WTC11 (cell line): Measurements from ENCODE around the gene PDE4B. TPM values are rescaled to one million over a fixed set of nuclear protein-coding genes. Genes with fewer than 3 reads are reported as not detected.

Experiments
- ATAC-seq: fragments of 200-7000 bp; cut with Tn5 transposase; 2 replicates; pipeline ENCODE4 v1.10.0; 2021; ENCODE audit warnings: mild to moderate bottlenecking, moderate library complexity
- CTCF ChIA-PET: fragments of 300-600 bp; sonication (Branson Sonifier 250); formaldehyde crosslinking; loops from one replicate; lab custom pipeline; 2021; ENCODE audit warnings: antibody characterized with exemption; lab: Charles Lee
- POLR2A ChIA-PET: fragments of 350-600 bp; sonication (Branson Sonifier 250); formaldehyde crosslinking; loops from one replicate; lab custom pipeline; 2021; ENCODE audit warnings: antibody characterized with exemption; lab: Charles Lee
- DNase-seq: peaks from one replicate; pipeline ENCODE4 v3.0.0; 2021; ENCODE audit warnings: low spot score
- H3K27ac Mint-ChIP-seq: 2 replicates; pipeline ENCODE4 v1.8.0; 2021; ENCODE audit warnings: mixed read lengths
- H3K27me3 Mint-ChIP-seq: 2 replicates; pipeline ENCODE4 v1.8.0; 2021; ENCODE audit warnings: low read depth, mild to moderate bottlenecking, moderate library complexity, mixed read lengths
- H3K36me3 Mint-ChIP-seq: 2 replicates; pipeline ENCODE4 v1.8.0; 2021; ENCODE audit warnings: mixed read lengths
- H3K4me1 Mint-ChIP-seq: 2 replicates; pipeline ENCODE4 v1.8.0; 2022; ENCODE audit warnings: mixed read lengths
- H3K4me3 Mint-ChIP-seq: 2 replicates; pipeline ENCODE4 v1.8.0; 2021; ENCODE audit warnings: mild to moderate bottlenecking, moderate library complexity, mixed read lengths
- H3K9me3 Mint-ChIP-seq: 2 replicates; pipeline ENCODE4 v1.8.0; 2021; ENCODE audit warnings: mixed read lengths
- CREB1 ChIP-seq: sonication (generic); formaldehyde crosslinking; IDR thresholded peaks from 2 replicates; pipeline ENCODE4 v1.8.0; 2023; ENCODE audit warnings: mild to moderate bottlenecking, missing genetic modification reagents
- CREM ChIP-seq: sonication (generic); formaldehyde crosslinking; IDR thresholded peaks from 2 replicates; pipeline ENCODE4 v1.8.1; 2022; ENCODE audit warnings: mild to moderate bottlenecking, missing genetic modification reagents, moderate library complexity
- E2F4 ChIP-seq: sonication (generic); formaldehyde crosslinking; IDR thresholded peaks from 2 replicates; pipeline ENCODE4 v1.8.1; 2022; ENCODE audit warnings: low read depth, mild to moderate bottlenecking, moderate library complexity, missing genetic modification reagents, borderline replicate concordance
- ELF4 ChIP-seq: sonication (generic); formaldehyde crosslinking; IDR thresholded peaks from 2 replicates; pipeline ENCODE4 v1.8.1; 2022; ENCODE audit warnings: low read depth, mild to moderate bottlenecking, moderate library complexity, missing genetic modification reagents
- ESRRA ChIP-seq: sonication (generic); formaldehyde crosslinking; IDR thresholded peaks from 2 replicates; pipeline ENCODE4 v1.8.1; 2022; ENCODE audit warnings: mild to moderate bottlenecking, missing genetic modification reagents, borderline replicate concordance
- ETV6 ChIP-seq: sonication (generic); formaldehyde crosslinking; IDR thresholded peaks from 2 replicates; pipeline ENCODE4 v1.8.1; 2022; ENCODE audit warnings: mild to moderate bottlenecking, missing genetic modification reagents
- FOXJ3 ChIP-seq: sonication (generic); formaldehyde crosslinking; IDR thresholded peaks from 2 replicates; pipeline ENCODE4 v1.9.0; 2021; ENCODE audit warnings: missing genetic modification reagents, mild to moderate bottlenecking, borderline replicate concordance
- FOXK1 ChIP-seq: sonication (generic); formaldehyde crosslinking; IDR thresholded peaks from 2 replicates; pipeline ENCODE4 v1.8.0; 2022; ENCODE audit warnings: mild to moderate bottlenecking, moderate library complexity, missing genetic modification reagents
- FOXP4 ChIP-seq: sonication (generic); formaldehyde crosslinking; IDR thresholded peaks from 2 replicates; pipeline ENCODE4 v1.8.0; 2022; ENCODE audit warnings: mild to moderate bottlenecking, missing genetic modification reagents
- NR3C1 ChIP-seq: sonication (generic); formaldehyde crosslinking; conservative IDR thresholded peaks from 2 replicates; pipeline ENCODE4 v1.8.1; 2023; ENCODE audit warnings: low read depth, mild to moderate bottlenecking, missing genetic modification reagents
- RORB ChIP-seq: fragments of 250-450 bp; sonication (Bioruptor Pico); IDR thresholded peaks from 2 replicates; pipeline ENCODE4 v1.9.0; 2021; ENCODE audit warnings: mild to moderate bottlenecking
- SMAD4 ChIP-seq: sonication (generic); formaldehyde crosslinking; IDR thresholded peaks from 2 replicates; pipeline ENCODE4 v1.8.0; 2022; ENCODE audit warnings: mild to moderate bottlenecking, missing genetic modification reagents
- SOX15 ChIP-seq: fragments of 250-450 bp; sonication (Bioruptor Pico); IDR thresholded peaks from 2 replicates; pipeline ENCODE4 v1.9.0; 2021; ENCODE audit warnings: mild to moderate bottlenecking
- ZBTB43 ChIP-seq: sonication (generic); formaldehyde crosslinking; IDR thresholded peaks from 2 replicates; pipeline ENCODE4 v1.8.1; 2023; ENCODE audit warnings: mild to moderate bottlenecking, missing genetic modification reagents
- ZNF263 ChIP-seq: sonication (generic); formaldehyde crosslinking; IDR thresholded peaks from 2 replicates; pipeline ENCODE4 v1.8.1; 2022; ENCODE audit warnings: low read depth, mild to moderate bottlenecking, moderate library complexity, missing genetic modification reagents
- total RNA-seq: library from RNA; stranded (reverse); gene quantifications from 3 replicates; pipeline ENCODE4 v1.2.3, GENCODE V29; 2021
- TF ChIP-seq, protein P1 (sequence below): sonication (generic); formaldehyde crosslinking; IDR thresholded peaks from 2 replicates; pipeline ENCODE4 v1.8.1; 2023; ENCODE audit warnings: mild to moderate bottlenecking, moderate library complexity, missing genetic modification reagents
- TF ChIP-seq, protein P2 (sequence below): fragments of 200-600 bp; IDR thresholded peaks from 2 replicates; pipeline ENCODE4 v1.8.0; 2022; ENCODE audit warnings: antibody characterized with exemption
- TF ChIP-seq, protein P3 (sequence below): sonication (generic); formaldehyde crosslinking; IDR thresholded peaks from 2 replicates; pipeline ENCODE4 v1.8.1; 2023; ENCODE audit warnings: mild to moderate bottlenecking, missing genetic modification reagents
- TF ChIP-seq, protein P4 (sequence below): sonication (generic); formaldehyde crosslinking; IDR thresholded peaks from 2 replicates; pipeline ENCODE4 v1.8.1; 2022; ENCODE audit warnings: mild to moderate bottlenecking, missing genetic modification reagents, moderate library complexity, borderline replicate concordance

PDE4B gene
- total RNA-seq, 1 experiment from 2014 or later, result 8.0 TPM

DNA sequence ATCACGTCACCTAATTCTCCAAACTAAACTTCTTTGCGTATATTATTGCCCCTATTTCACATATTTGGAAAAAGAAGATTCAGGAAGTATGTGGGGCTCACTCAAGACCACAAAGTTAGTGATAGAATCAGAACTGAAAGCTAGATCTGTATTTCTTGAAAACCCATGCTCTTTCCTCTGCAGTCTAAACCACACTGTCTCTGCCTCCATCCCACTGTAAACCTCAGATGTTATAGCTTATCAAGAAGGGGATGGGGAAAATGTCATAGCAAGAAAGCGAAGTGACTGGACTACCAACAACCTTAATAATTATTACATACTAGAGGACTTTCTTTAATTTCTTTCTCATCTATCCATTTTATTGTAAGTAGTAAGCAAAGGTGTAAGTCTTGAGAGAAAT is 483.5 kb downstream of the PDE4B start:
- ChIA-PET CTCF (interaction anchor here (2.6 kb wide), 1 partner anchor 170 kb away, joined by 7 read pairs; no protein-coding TSS in a partner anchor), POLR2A (no interaction called here)
- Mint-ChIP-seq H3K36me3 (no peaks in the 10 kb centered on the region), H3K4me3 (no peak overlapping the region), H3K9me3 (no peaks in the 10 kb centered on the region), H3K27me3 (no peaks in the 10 kb centered on the region), H3K4me1 (peaks cover 34% of the 10 kb centered on the region), H3K27ac (no peak overlapping the region)
- ATAC-seq (no peak), DNase-seq (no peak)
- TF ChIP-seq FOXJ3 (no peak), FOXK1 (CRISPR knock-in tag) (no peak), ZBTB43 (no peak), ETV6 (no peak), SOX15 (CRISPR knock-in tag) (no peak), E2F4 (CRISPR knock-in tag) (no peak), ELF4 (CRISPR knock-in tag) (no peak), ZNF263 (no peak), CREM (CRISPR knock-in tag) (no peak), FOXP4 (CRISPR knock-in tag) (no peak), CREB1 (CRISPR knock-in tag) (no peak), SMAD4 (CRISPR knock-in tag) (no peak), ESRRA (no peak), RORB (CRISPR knock-in tag) (no peak), NR3C1 (CRISPR knock-in tag) (no peak)
- TF ChIP-seq, protein P1, sequence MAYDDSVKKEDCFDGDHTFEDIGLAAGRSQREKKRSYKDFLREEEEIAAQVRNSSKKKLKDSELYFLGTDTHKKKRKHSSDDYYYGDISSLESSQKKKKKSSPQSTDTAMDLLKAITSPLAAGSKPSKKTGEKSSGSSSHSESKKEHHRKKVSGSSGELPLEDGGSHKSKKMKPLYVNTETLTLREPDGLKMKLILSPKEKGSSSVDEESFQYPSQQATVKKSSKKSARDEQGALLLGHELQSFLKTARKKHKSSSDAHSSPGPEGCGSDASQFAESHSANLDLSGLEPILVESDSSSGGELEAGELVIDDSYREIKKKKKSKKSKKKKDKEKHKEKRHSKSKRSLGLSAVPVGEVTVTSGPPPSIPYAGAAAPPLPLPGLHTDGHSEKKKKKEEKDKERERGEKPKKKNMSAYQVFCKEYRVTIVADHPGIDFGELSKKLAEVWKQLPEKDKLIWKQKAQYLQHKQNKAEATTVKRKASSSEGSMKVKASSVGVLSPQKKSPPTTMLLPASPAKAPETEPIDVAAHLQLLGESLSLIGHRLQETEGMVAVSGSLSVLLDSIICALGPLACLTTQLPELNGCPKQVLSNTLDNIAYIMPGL (CRISPR knock-in tag), result no peak
- TF ChIP-seq, protein P2, sequence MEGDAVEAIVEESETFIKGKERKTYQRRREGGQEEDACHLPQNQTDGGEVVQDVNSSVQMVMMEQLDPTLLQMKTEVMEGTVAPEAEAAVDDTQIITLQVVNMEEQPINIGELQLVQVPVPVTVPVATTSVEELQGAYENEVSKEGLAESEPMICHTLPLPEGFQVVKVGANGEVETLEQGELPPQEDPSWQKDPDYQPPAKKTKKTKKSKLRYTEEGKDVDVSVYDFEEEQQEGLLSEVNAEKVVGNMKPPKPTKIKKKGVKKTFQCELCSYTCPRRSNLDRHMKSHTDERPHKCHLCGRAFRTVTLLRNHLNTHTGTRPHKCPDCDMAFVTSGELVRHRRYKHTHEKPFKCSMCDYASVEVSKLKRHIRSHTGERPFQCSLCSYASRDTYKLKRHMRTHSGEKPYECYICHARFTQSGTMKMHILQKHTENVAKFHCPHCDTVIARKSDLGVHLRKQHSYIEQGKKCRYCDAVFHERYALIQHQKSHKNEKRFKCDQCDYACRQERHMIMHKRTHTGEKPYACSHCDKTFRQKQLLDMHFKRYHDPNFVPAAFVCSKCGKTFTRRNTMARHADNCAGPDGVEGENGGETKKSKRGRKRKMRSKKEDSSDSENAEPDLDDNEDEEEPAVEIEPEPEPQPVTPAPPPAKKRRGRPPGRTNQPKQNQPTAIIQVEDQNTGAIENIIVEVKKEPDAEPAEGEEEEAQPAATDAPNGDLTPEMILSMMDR, result no peak
- TF ChIP-seq, protein P3, sequence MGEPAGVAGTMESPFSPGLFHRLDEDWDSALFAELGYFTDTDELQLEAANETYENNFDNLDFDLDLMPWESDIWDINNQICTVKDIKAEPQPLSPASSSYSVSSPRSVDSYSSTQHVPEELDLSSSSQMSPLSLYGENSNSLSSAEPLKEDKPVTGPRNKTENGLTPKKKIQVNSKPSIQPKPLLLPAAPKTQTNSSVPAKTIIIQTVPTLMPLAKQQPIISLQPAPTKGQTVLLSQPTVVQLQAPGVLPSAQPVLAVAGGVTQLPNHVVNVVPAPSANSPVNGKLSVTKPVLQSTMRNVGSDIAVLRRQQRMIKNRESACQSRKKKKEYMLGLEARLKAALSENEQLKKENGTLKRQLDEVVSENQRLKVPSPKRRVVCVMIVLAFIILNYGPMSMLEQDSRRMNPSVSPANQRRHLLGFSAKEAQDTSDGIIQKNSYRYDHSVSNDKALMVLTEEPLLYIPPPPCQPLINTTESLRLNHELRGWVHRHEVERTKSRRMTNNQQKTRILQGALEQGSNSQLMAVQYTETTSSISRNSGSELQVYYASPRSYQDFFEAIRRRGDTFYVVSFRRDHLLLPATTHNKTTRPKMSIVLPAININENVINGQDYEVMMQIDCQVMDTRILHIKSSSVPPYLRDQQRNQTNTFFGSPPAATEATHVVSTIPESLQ (CRISPR knock-in tag), result no peak
- TF ChIP-seq, protein P4, sequence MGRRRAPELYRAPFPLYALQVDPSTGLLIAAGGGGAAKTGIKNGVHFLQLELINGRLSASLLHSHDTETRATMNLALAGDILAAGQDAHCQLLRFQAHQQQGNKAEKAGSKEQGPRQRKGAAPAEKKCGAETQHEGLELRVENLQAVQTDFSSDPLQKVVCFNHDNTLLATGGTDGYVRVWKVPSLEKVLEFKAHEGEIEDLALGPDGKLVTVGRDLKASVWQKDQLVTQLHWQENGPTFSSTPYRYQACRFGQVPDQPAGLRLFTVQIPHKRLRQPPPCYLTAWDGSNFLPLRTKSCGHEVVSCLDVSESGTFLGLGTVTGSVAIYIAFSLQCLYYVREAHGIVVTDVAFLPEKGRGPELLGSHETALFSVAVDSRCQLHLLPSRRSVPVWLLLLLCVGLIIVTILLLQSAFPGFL (CRISPR knock-in tag), result no peak
